Smooth muscle cell (in vitro differentiated cells): ENCODE results near the gene AUTS2. TPM values are rescaled to one million over a fixed set of nuclear protein-coding genes. Genes with fewer than 3 reads are reported as not detected.

ENCODE experiments used
- DNase-seq: peaks from one replicate; lab custom pipeline; 2025; ENCODE audit not compliant: unreplicated experiment; lab: John Stamatoyannopoulos, UW
- H2AFZ ChIP-seq: fragments of 200-600 bp; sonication (generic); 2 replicates; pipeline ENCODE4 v1.6.0; 2016; ENCODE audit warnings: antibody characterized with exemption, low read depth, mild to moderate bottlenecking
- H3F3A ChIP-seq: fragments of 200-600 bp; sonication (generic); 2 replicates; pipeline ENCODE4 v1.6.0; 2017; ENCODE audit warnings: antibody characterized with exemption, low read depth
- H3K27ac ChIP-seq: fragments of 200-600 bp; sonication (generic); 2 replicates; pipeline ENCODE4 v1.5.1; 2016; ENCODE audit warnings: low read depth, mild to moderate bottlenecking
- H3K27me3 ChIP-seq: fragments of 200-600 bp; sonication (generic); 2 replicates; pipeline ENCODE4 v1.6.1; 2016; ENCODE audit warnings: low read depth, mild to moderate bottlenecking
- H3K36me3 ChIP-seq: fragments of 200-600 bp; sonication (generic); 2 replicates; pipeline ENCODE4 v1.5.1; 2016; ENCODE audit warnings: low read depth
- H3K4me1 ChIP-seq: fragments of 200-600 bp; sonication (generic); 2 replicates; pipeline ENCODE4 v1.5.1; 2016; ENCODE audit warnings: low read depth
- H3K4me2 ChIP-seq: fragments of 200-600 bp; sonication (generic); 2 replicates; pipeline ENCODE4 v1.6.0; 2016; ENCODE audit warnings: mild to moderate bottlenecking
- H3K4me3 ChIP-seq: fragments of 200-600 bp; sonication (generic); 2 replicates; pipeline ENCODE4 v1.5.1; 2016; ENCODE audit warnings: mild to moderate bottlenecking
- H3K79me2 ChIP-seq: fragments of 200-600 bp; sonication (generic); 2 replicates; pipeline ENCODE4 v1.6.0; 2016; ENCODE audit warnings: low read depth, mild to moderate bottlenecking
- H3K9ac ChIP-seq: fragments of 200-600 bp; sonication (generic); 2 replicates; pipeline ENCODE4 v1.6.0; 2016; ENCODE audit warnings: low read depth
- H3K9me3 ChIP-seq: fragments of 200-600 bp; sonication (generic); replicated peaks from 2 replicates; pipeline ENCODE4 v1.5.1; 2016; ENCODE audit warnings: low read depth
- H4K20me1 ChIP-seq: fragments of 200-600 bp; sonication (generic); 2 replicates; pipeline ENCODE4 v1.6.0; 2016; ENCODE audit warnings: low read depth
- CTCF ChIP-seq: fragments of 200-600 bp; sonication (generic); IDR thresholded peaks from 2 replicates; pipeline ENCODE4 v1.5.1; 2017; ENCODE audit warnings: borderline replicate concordance, mild to moderate bottlenecking, antibody characterized with exemption; ENCODE audit not compliant: insufficient read depth, poor library complexity, severe bottlenecking
- WGBS: methylation state at CpG from one replicate; pipeline ENCODE4 v1.1.7; 2016; ENCODE audit warnings: low lambda C conversion rate; 5-methylcytosine and 5-hydroxymethylcytosine counted together
- polyA plus RNA-seq: library from polyadenylated mRNA; unstranded; fragments of >200 nt; fragmentation: Nextera tagmentation; extraction: Ambion mirVana; gene quantifications from 2 replicates; pipeline ENCODE4 v1.2.1, GENCODE V29; 2016
- total RNA-seq: library from RNA; depleted of rRNA; stranded (reverse); fragments of >200 nt; gene quantifications from 2 replicates; pipeline ENCODE4 v1.2.3, GENCODE V29; 2014

Gene AUTS2
- total and polyA plus RNA-seq, 2 experiments from 2014 or later = 6.5 to 8.6 TPM

GRCh38 chr7:69957661-69958060 lies 359.4 kb downstream of the AUTS2 start:
- WGBS = 100% methylated on average over 2 of the region's 2 CpGs
- H4K20me1 ChIP-seq = peaks cover 38% of the 10 kb centered on the region
- H2AFZ ChIP-seq = no peak overlapping the region
- H3F3A ChIP-seq = no peaks in the 10 kb centered on the region
- H3K4me2 ChIP-seq = no peak overlapping the region
- H3K9ac ChIP-seq = no peak overlapping the region
- DNase-seq = no peak
- no peak overlapping the region for H3K27ac ChIP-seq
- TF ChIP-seq CTCF = no peak
- no peaks in the 10 kb centered on the region for H3K79me2 ChIP-seq
- peaks cover 21% of the 10 kb centered on the region for H3K27me3 ChIP-seq
- no peaks in the 10 kb centered on the region for H3K9me3 ChIP-seq
- H3K4me1 ChIP-seq = peaks cover 6% of the 10 kb centered on the region
- no peaks in the 10 kb centered on the region for H3K36me3 ChIP-seq
- no peak overlapping the region for H3K4me3 ChIP-seq

GRCh38 chr7:69959789-69960499 lies 361.7 kb downstream of the AUTS2 start:
- Histone ChIP-seq H3F3A (no peaks in the 10 kb centered on the region), H3K4me2 (no peak overlapping the region)
- 88% methylated on average over 3 of the region's 3 CpGs for WGBS

GRCh38 chr7:69961436-69961835 lies 363.2 kb downstream of the AUTS2 start:
- peaks cover 24% of the 10 kb centered on the region for H3K27me3 ChIP-seq
- H3K9ac ChIP-seq = no peak overlapping the region
- H3K9me3 ChIP-seq = no peaks in the 10 kb centered on the region
- no peak for TF ChIP-seq CTCF
- no peak overlapping the region for H2AFZ ChIP-seq
- H3K36me3 ChIP-seq = no peaks in the 10 kb centered on the region
- peaks cover 8% of the 10 kb centered on the region for H3K4me1 ChIP-seq
- no peak overlapping the region for H3K4me2 ChIP-seq
- no peaks in the 10 kb centered on the region for H3K79me2 ChIP-seq
- H3K4me3 ChIP-seq = no peak overlapping the region
- no peaks in the 10 kb centered on the region for H3F3A ChIP-seq
- no peak overlapping the region for H3K27ac ChIP-seq
- peaks cover 43% of the 10 kb centered on the region for H4K20me1 ChIP-seq
- DNase-seq = no peak

More at GRCh38 chr7:69959789-69960499, 361.7 kb downstream of the AUTS2 start:
- TF ChIP-seq CTCF = no peak
- Histone ChIP-seq H2AFZ (no peak overlapping the region), H3K9me3 (no peaks in the 10 kb centered on the region), H3K4me1 (peaks cover 8% of the 10 kb centered on the region), H4K20me1 (peaks cover 39% of the 10 kb centered on the region), H3K36me3 (no peaks in the 10 kb centered on the region), H3K4me3 (no peak overlapping the region), H3K27me3 (peaks cover 21% of the 10 kb centered on the region), H3K79me2 (no peaks in the 10 kb centered on the region), H3K27ac (no peak overlapping the region), H3K9ac (no peak overlapping the region)
- no peak for DNase-seq
